Endothelial cell of umbilical vein (primary cell): ENCODE data around the gene ANO1.

Experiments used
- CTCF ChIP-seq, 2 donors: IDR thresholded peaks; 1 replicate in 1 of 2; 2 replicates in 1 of 2; pipeline ENCODE4 v1.5.1; 2011; ENCODE audit warnings: low read length in 2 of 2, mild to moderate bottlenecking in 2 of 2, moderate library complexity in 2 of 2, control low read depth in 1 of 2, inconsistent platforms in 1 of 2, low read depth in 1 of 2; ENCODE audit not compliant: insufficient read depth in 1 of 2; ENCODE audit errors: extremely low read depth in 1 of 2
- EZH2 ChIP-seq: IDR thresholded peaks from 2 replicates; pipeline ENCODE4 v1.6.1; 2012; ENCODE audit warnings: borderline replicate concordance, low read depth, mild to moderate bottlenecking, moderate library complexity, low read length, inconsistent platforms; ENCODE audit not compliant: severe bottlenecking
- FOS ChIP-seq: IDR thresholded peaks from 2 replicates; pipeline ENCODE4 v1.6.1; 2011; ENCODE audit warnings: mild to moderate bottlenecking, low read length, moderate library complexity, borderline replicate concordance; ENCODE audit not compliant: insufficient read depth
- GATA2 ChIP-seq: IDR thresholded peaks from 2 replicates; pipeline ENCODE4 v1.7.0; 2011; ENCODE audit warnings: low read depth, mild to moderate bottlenecking, moderate library complexity, mixed read lengths, low read length; ENCODE audit not compliant: insufficient read length, insufficient read depth
- JUN ChIP-seq: IDR thresholded peaks from 2 replicates; pipeline ENCODE4 v1.6.1; 2011; ENCODE audit warnings: borderline replicate concordance, low read depth; ENCODE audit not compliant: insufficient read length, insufficient read depth
- MAX ChIP-seq: IDR thresholded peaks from 2 replicates; pipeline ENCODE4 v1.6.1; 2011; ENCODE audit not compliant: insufficient read depth, insufficient read length
- MYC ChIP-seq: IDR thresholded peaks from one replicate; pipeline ENCODE4 v1.6.1; 2011; ENCODE audit warnings: mild to moderate bottlenecking, low read depth, low read length
- POLR2A ChIP-seq: IDR thresholded peaks from 2 replicates; pipeline ENCODE4 v1.6.1; 2012; ENCODE audit warnings: low read depth, mild to moderate bottlenecking, control low read depth, low read length
- POLR2AphosphoS5 ChIP-seq: IDR thresholded peaks from 2 replicates; pipeline ENCODE4 v1.6.1; 2012; ENCODE audit warnings: low read depth, mild to moderate bottlenecking, control low read depth, low read length, moderate library complexity; ENCODE audit not compliant: insufficient read depth

- no peak for TF ChIP-seq POLR2A
- TF ChIP-seq CTCF (IDR thresholded peaks at IDR 0.05; ENCODE audit: extremely low read depth in 1 of 2, insufficient read depth in 1 of 2, low read depth in 1 of 2, low read length in 2 of 2) = no peak
- no peak for TF ChIP-seq EZH2
- TF ChIP-seq GATA2 = no peak
- no peak for TF ChIP-seq MYC
- no peak for TF ChIP-seq MAX
- no peak for TF ChIP-seq POLR2AphosphoS5
- no peak for TF ChIP-seq JUN
- TF ChIP-seq FOS = no peak
Measured at GRCh38 chr11:70032470-70032795, 45.7 kb upstream of the ANO1 start.
